Inferior parietal cortex (tissue), 1 donor: ENCODE measurements around the gene OR52M1.
A peak's percentile ranks its signal among the peaks of the same experiment; 100 is the strongest.
"Not testable (repeated sequence)": the region's sequence is repeated elsewhere in the genome, so short reads cannot be mapped to it uniquely, and the experiment has no call there.

Experiments
- DNase-seq: peaks from one replicate; pipeline ENCODE4 v3.0.0-alpha.2; 2016; ENCODE audit errors: extremely low spot score

OR52M1 gene

GRCh38 chr11:4544891-4545290 lies at the start of gene OR52M1:
Gene OR52M1, plus strand, starts transcription at chr11:4545191. Its CDS starts 0 bp downstream, at chr11:4545191.
- no peak for DNase-seq

GRCh38 chr11:4495487-4495886 lies 49.5 kb upstream of the OR52M1 start:
- DNase-seq = no peak

- no peak for DNase-seq
Observed at GRCh38 chr11:4495986-4496385, 49.0 kb upstream of the OR52M1 start.

- DNase-seq = no peak
Observed at GRCh38 chr11:4496557-4497248, 48.3 kb upstream of the OR52M1 start.

GRCh38 chr11:4508886-4509285 lies 36.1 kb upstream of the OR52M1 start:
- no peak for DNase-seq

- peak; percentile 27 for DNase-seq
Observed at GRCh38 chr11:4511282-4512245, 33.4 kb upstream of the OR52M1 start.

- no peak for DNase-seq
Observed at GRCh38 chr11:4514196-4514595, 30.8 kb upstream of the OR52M1 start.

GRCh38 chr11:4522339-4522738 lies 22.7 kb upstream of the OR52M1 start:
- no peak for DNase-seq

GRCh38 chr11:4522752-4523151 lies 22.2 kb upstream of the OR52M1 start:
- DNase-seq = no peak

GRCh38 chr11:4523666-4524065 lies 21.3 kb upstream of the OR52M1 start:
- DNase-seq = no peak

- DNase-seq = no peak
Observed at GRCh38 chr11:4527926-4528325, 17.1 kb upstream of the OR52M1 start.

GRCh38 chr11:4531686-4532085 lies 13.3 kb upstream of the OR52M1 start:
- not testable (repeated sequence) for DNase-seq

GRCh38 chr11:4539603-4540219 lies 5.3 kb upstream of the OR52M1 start:
- DNase-seq = peak; percentile 37

- DNase-seq = no peak
Observed at GRCh38 chr11:4541071-4541470, 3.9 kb upstream of the OR52M1 start.

- DNase-seq = no peak
Observed at GRCh38 chr11:4543561-4543960, 1.4 kb upstream of the OR52M1 start.

GRCh38 chr11:4546878-4547277 lies 1.9 kb downstream of the OR52M1 start:
- DNase-seq = no peak

- no peak for DNase-seq
Observed at GRCh38 chr11:4547416-4547815, 2.4 kb downstream of the OR52M1 start.

- no peak for DNase-seq
Observed at GRCh38 chr11:4551346-4551979, 6.5 kb downstream of the OR52M1 start.

GRCh38 chr11:4559527-4560440 lies 14.8 kb downstream of the OR52M1 start:
- no peak for DNase-seq

- DNase-seq = no peak
Observed at GRCh38 chr11:4560467-4560866, 15.5 kb downstream of the OR52M1 start.

GRCh38 chr11:4565371-4565770 lies 20.4 kb downstream of the OR52M1 start:
- no peak for DNase-seq
